ENCODE data around the gene HDAC4.

The HDAC4 gene

GRCh38 chr2:239140346-239141020 lies 260.3 kb downstream of the HDAC4 start:
- no peak overlapping the region for H3K4me3 ChIP-seq (ENCODE audit: low read length)
- no peak for TF ChIP-seq CTCF (conservative IDR thresholded peaks at IDR 0.05; ENCODE audit: low read length)
- no peak for DNase-seq (ENCODE audit: low read depth)

GRCh38 chr2:239139566-239139965 lies 261.3 kb downstream of the HDAC4 start:
- TF ChIP-seq CTCF (conservative IDR thresholded peaks at IDR 0.05; ENCODE audit: low read length): no peak
- no peak overlapping the region for H3K4me3 ChIP-seq (ENCODE audit: low read length)
- DNase-seq (ENCODE audit: low read depth): no peak

DNA sequence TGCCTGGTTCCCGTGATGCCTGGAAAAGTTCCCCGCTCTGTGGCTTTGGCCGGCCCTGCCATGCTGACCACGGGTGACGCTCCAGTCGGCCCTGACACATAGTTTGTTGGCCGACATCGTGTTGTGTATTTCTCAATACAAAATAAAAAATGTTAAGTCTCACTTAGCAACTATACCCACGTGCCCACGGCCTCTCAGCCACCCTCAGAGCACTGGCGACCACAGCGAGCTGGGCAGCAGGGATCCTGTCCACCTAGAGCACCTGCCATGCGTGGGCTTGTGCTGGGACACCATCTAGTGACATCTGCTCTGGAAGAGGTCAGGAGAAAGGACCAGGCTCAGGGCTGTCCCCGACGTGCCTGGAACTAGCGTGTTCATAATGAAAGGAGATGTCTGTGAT lies 261.7 kb downstream of the HDAC4 start:
- no peak for DNase-seq (ENCODE audit: low read depth)
- TF ChIP-seq CTCF (conservative IDR thresholded peaks at IDR 0.05; ENCODE audit: low read length): no peak
- no peak overlapping the region for H3K4me3 ChIP-seq (ENCODE audit: low read length)

- DNase-seq (ENCODE audit: low read depth): no peak
- no peak for TF ChIP-seq CTCF (conservative IDR thresholded peaks at IDR 0.05; ENCODE audit: low read length)
- no peak overlapping the region for H3K4me3 ChIP-seq (ENCODE audit: low read length)
Measured at GRCh38 chr2:239138610-239139009, 262.2 kb downstream of the HDAC4 start.

- DNase-seq (ENCODE audit: low read depth): no peak
- H3K4me3 ChIP-seq (ENCODE audit: low read length): no peak overlapping the region
- TF ChIP-seq CTCF (conservative IDR thresholded peaks at IDR 0.05; ENCODE audit: low read length): no peak
Measured at GRCh38 chr2:239137898-239138283, 262.9 kb downstream of the HDAC4 start.

- no peak overlapping the region for H3K4me3 ChIP-seq (ENCODE audit: low read length)
- TF ChIP-seq CTCF (conservative IDR thresholded peaks at IDR 0.05; ENCODE audit: low read length): no peak
Measured at GRCh38 chr2:239137165-239137897, 263.5 kb downstream of the HDAC4 start.

GRCh38 chr2:239136762-239137161 lies 264.1 kb downstream of the HDAC4 start:
- no peak for TF ChIP-seq CTCF (conservative IDR thresholded peaks at IDR 0.05; ENCODE audit: low read length)
- no peak overlapping the region for H3K4me3 ChIP-seq (ENCODE audit: low read length)
- no peak for DNase-seq (ENCODE audit: low read depth)

More at GRCh38 chr2:239137165-239137897, 263.5 kb downstream of the HDAC4 start:
- DNase-seq (ENCODE audit: low read depth): no peak
